Measurements from ENCODE around the gene TUBB3.

GRCh38 chr16:89906140-89907025 lies 16.8 kb upstream of the TUBB3 start:
- no peak for TF ChIP-seq CTCF (conservative IDR thresholded peaks at IDR 0.05; ENCODE audit: low read depth, low read length)
- TF ChIP-seq, protein P1, sequence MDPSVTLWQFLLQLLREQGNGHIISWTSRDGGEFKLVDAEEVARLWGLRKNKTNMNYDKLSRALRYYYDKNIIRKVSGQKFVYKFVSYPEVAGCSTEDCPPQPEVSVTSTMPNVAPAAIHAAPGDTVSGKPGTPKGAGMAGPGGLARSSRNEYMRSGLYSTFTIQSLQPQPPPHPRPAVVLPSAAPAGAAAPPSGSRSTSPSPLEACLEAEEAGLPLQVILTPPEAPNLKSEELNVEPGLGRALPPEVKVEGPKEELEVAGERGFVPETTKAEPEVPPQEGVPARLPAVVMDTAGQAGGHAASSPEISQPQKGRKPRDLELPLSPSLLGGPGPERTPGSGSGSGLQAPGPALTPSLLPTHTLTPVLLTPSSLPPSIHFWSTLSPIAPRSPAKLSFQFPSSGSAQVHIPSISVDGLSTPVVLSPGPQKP (IDR thresholded peaks at IDR 0.05; ENCODE audit: borderline replicate concordance, low read depth, low read length), result no peak
- no peak for TF ChIP-seq POLR2A (IDR thresholded peaks at IDR 0.05; ENCODE audit: low read depth, low read length)
- TF ChIP-seq MAFK (IDR thresholded peaks at IDR 0.05; ENCODE audit: low read depth, low read length), result no peak
- TF ChIP-seq RAD21 (IDR thresholded peaks at IDR 0.05; ENCODE audit: low read length), result no peak
- no peak for TF ChIP-seq RCOR1 (IDR thresholded peaks at IDR 0.05; ENCODE audit: insufficient replicate concordance, low read length)
- no peak for TF ChIP-seq CEBPB (IDR thresholded peaks at IDR 0.05; ENCODE audit: low read depth, low read length)
- no peak for TF ChIP-seq MXI1 (IDR thresholded peaks at IDR 0.05; ENCODE audit: borderline replicate concordance, low read depth, low read length)
- no peak for TF ChIP-seq BHLHE40 (IDR thresholded peaks at IDR 0.05; ENCODE audit: low read depth, low read length)
- no peak for TF ChIP-seq CHD1 (IDR thresholded peaks at IDR 0.05; ENCODE audit: low read depth, low read length)

Measured in IMR-90 (cell line).